SK-N-MC (cell line): ENCODE data around the gene TMEM192.

Experiments
- DNase-seq: peaks from one replicate; pipeline ENCODE4 v3.0.0-alpha.2; 2011; ENCODE audit warnings: low read depth, low spot score
- H3K27ac ChIP-seq: fragments of 200-600 bp; sonication (generic); 2 replicates; pipeline ENCODE4 v1.5.1; 2016; ENCODE audit warnings: mixed run types
- H3K36me3 ChIP-seq: fragments of 200-600 bp; sonication (generic); 2 replicates; pipeline ENCODE4 v1.6.1; 2017; ENCODE audit warnings: antibody characterized with exemption, low read length, mixed read lengths; ENCODE audit not compliant: insufficient read depth
- H3K4me3 ChIP-seq: fragments of 200-600 bp; sonication (generic); 2 replicates; pipeline ENCODE4 v1.5.1; 2016
- H3K9ac ChIP-seq: fragments of 200-600 bp; sonication (generic); 2 replicates; pipeline ENCODE4 v1.8.0; 2017; ENCODE audit warnings: mixed run types, mixed read lengths; ENCODE audit not compliant: insufficient read length
- H3K9me3 ChIP-seq: fragments of 200-600 bp; sonication (generic); 2 replicates; pipeline ENCODE4 v1.6.1; 2017; ENCODE audit warnings: low read depth, mild to moderate bottlenecking, antibody characterized with exemption, low read length, moderate library complexity, mixed read lengths
- EZH2 ChIP-seq: fragments of 200-600 bp; sonication (generic); IDR thresholded peaks from one replicate; pipeline ENCODE4 v1.6.1; 2017; ENCODE audit warnings: antibody characterized with exemption
- FOXP2 ChIP-seq: optimal IDR thresholded peaks from 2 replicates; pipeline ENCODE3; 2011; ENCODE audit warnings: mild to moderate bottlenecking, moderate library complexity; ENCODE audit not compliant: insufficient read depth; ENCODE audit errors: extremely low read length, control extremely low read depth
- POLR2AphosphoS5 ChIP-seq: IDR thresholded peaks from 2 replicates; pipeline ENCODE4 v1.6.1; 2012; ENCODE audit warnings: mild to moderate bottlenecking, low read depth, low read length, borderline replicate concordance

Gene TMEM192

DNA sequence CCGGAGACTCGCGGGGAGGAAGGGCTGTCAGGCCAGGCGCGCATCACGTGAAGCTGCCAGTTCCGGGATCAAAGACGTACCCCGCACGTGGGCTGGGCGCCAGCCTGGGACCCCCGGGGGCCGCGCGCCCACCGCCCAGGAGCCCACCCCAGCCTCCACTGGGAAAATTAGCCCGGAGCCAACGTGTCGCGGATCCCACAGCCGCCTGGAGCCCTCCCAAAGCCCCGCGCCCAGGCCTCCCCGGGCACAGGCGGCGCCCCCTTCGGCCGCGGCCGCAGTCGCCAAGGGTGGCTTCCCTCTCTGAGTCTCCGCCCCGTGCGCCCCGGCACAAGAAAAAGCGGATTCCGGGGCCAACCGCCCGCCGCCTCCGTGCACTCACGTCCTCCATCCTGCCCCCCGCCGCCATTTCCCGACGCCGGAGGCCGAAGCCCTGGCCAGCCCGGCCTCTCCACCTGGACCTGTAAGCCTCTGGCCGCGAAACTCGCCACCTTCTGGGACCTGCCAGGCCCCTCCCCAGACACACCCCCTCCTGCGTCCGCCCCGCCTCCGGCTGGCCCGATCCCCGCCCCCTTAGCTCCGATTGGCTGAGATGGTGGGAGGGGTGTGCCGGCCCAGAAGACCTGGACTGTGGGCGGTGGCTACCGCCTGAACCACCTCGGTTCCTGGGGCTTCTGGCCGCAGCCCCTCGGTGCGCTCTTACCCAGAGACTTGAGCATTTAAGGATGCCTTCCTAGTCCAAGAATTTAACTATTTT lies at the start of gene TMEM192:
TMEM192 (minus strand) TSS at position 493 of the 754 bp plus-strand sequence; CDS start at position 406, 87 bp downstream.
- Histone ChIP-seq H3K9ac (peak within 1 kb of the TSS; percentile 88), H3K36me3 (no peaks in the 10 kb centered on the region), H3K27ac (peak within 1 kb of the TSS; percentile 97), H3K4me3 (peak within 1 kb of the TSS; percentile 92), H3K9me3 (no peaks in the 10 kb centered on the region)
- TF ChIP-seq POLR2AphosphoS5 = peak; percentile 86
- TF ChIP-seq EZH2 = no peak
- TF ChIP-seq FOXP2 = no peak
- no peak for DNase-seq

DNA sequence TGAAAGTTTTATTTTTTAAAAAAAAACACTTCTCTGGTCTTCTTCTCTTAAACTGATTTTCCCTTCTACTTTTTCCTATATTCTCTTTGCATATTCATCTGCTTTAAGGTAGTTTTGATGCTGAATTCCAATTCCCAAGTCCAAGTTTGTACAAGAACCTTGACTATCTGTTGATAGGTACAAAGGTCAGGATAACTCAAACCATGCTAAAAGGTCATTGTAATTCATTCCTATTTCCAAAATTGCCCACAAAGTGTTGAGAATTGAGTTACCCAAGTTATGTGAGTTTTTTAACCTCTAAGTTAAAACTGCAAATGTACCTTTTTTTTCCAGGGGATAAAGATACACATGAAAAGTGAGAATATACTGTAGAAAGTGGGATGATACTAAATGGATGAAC lies 46.1 kb upstream of the TMEM192 start:
- Histone ChIP-seq H3K4me3 (no peak overlapping the region), H3K27ac (no peak overlapping the region), H3K36me3 (no peaks in the 10 kb centered on the region), H3K9ac (no peak overlapping the region), H3K9me3 (no peaks in the 10 kb centered on the region)
- TF ChIP-seq EZH2 (no peak), POLR2AphosphoS5 (no peak), FOXP2 (no peak)
- DNase-seq = no peak

DNA sequence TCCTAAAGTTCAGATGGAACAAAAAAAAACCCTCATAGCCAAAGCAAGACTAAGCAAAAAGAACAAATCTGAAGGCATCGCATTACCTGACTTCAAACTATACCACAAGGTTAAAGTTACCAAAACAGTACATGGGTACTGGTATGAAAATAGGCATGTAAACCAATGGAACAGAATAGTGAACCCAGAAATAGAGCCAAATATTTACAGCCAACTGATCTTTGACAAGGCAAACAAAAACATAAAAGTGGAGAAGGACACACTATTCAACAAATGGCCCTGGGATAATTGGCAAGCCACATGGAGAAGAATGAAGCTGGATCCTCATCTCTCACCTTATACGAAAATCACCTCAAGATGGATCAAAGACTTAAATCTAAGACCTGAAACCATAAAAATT lies 44.2 kb upstream of the TMEM192 start:
- TF ChIP-seq POLR2AphosphoS5 (no peak), EZH2 (no peak), FOXP2 (no peak)
- no peaks in the 10 kb centered on the region for H3K9me3 ChIP-seq
- DNase-seq = no peak
- no peak overlapping the region for H3K27ac ChIP-seq
- H3K9ac ChIP-seq = no peak overlapping the region
- no peaks in the 10 kb centered on the region for H3K36me3 ChIP-seq
- H3K4me3 ChIP-seq = no peak overlapping the region

DNA sequence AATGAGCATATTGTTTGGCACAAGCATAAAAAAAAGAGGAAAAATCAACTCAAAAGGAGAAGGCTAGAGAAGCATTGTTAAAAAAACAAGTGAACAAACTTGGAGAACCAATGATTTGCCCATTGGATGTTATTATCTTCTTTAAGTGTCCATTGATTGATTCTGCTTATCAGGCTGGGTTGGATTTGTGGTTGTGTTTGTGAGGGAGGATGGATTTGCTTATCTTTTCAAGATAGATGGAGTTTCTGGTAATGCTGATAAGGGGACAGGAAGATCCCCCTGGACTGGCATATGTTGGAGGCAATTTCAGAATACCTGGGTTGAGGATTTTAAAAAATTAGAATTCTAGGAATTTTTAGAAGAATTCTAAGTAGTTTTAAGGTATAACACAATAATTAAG lies 41.8 kb upstream of the TMEM192 start:
- no peak for DNase-seq
- Histone ChIP-seq H3K4me3 (no peak overlapping the region), H3K9ac (no peak overlapping the region), H3K9me3 (no peaks in the 10 kb centered on the region), H3K36me3 (no peaks in the 10 kb centered on the region), H3K27ac (no peak overlapping the region)
- no peak for TF ChIP-seq FOXP2
- no peak for TF ChIP-seq POLR2AphosphoS5
- TF ChIP-seq EZH2 = no peak

DNA sequence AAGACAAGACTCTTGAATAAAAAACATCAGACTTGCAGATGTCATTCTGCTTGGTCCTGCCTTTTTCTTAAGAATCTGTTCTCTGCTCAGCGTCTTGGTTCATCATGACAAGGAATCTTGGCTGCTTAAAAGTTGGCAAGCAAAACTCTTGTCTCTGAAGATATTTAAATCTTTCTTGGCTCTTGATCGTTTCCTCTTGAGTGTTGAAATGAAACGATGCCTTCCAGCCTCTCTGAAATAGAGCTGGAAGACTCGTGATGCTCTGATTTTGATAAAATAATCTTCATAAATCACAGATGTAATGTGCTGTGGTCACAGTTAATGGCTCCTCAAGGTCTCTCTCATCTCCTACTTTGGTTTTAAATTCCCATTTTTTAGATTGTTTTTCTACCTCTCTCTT lies 39.9 kb upstream of the TMEM192 start:
- Histone ChIP-seq H3K9ac (no peak overlapping the region), H3K9me3 (no peaks in the 10 kb centered on the region), H3K36me3 (no peaks in the 10 kb centered on the region), H3K4me3 (no peak overlapping the region), H3K27ac (no peak overlapping the region)
- TF ChIP-seq EZH2 (no peak), POLR2AphosphoS5 (no peak), FOXP2 (no peak)
- no peak for DNase-seq

DNA sequence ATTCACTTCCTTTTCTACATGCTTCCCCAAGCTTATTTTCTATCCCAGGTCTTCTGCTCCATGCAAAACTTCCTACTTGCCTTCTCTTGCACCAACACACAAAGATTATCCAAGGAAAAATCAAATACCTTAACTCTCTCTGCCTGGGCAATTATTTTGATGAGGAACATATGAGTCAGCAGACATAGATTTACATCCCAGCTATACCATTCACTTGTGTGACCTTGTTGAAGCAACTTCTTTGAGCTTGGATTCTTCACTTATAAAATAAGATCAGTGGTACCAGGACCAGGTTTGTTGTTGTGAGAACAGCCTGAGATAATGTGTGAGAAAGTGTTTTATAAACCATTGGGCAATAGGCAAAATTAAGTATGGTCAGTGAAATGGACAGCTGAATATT lies 39.1 kb upstream of the TMEM192 start:
- no peak for TF ChIP-seq EZH2
- no peak for TF ChIP-seq POLR2AphosphoS5
- no peak for TF ChIP-seq FOXP2

DNA sequence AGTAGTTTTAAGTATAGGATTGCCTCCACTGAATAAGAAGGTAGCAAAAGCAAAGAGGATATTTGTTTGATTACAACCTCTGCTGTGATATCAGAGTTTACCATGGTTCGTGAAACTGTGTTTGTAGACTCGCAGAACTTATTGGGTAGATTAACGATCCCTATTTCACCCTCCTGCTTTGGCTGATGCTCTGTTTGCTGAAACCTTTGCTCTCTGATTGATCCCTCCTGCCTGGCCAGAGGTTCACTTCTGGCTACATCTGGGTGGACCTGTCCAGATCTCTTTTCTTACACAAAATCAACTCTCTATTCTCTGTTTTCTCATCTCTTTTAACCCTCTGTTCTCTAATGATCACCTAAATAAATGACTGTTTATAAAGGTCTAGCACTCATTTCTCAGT lies 37.9 kb upstream of the TMEM192 start:
- DNase-seq = no peak
- Histone ChIP-seq H3K27ac (no peak overlapping the region), H3K4me3 (no peak overlapping the region), H3K9ac (no peak overlapping the region), H3K36me3 (no peaks in the 10 kb centered on the region), H3K9me3 (no peaks in the 10 kb centered on the region)
- TF ChIP-seq POLR2AphosphoS5 (no peak), FOXP2 (no peak)

More for the DNA sequence above, 39.1 kb upstream of the TMEM192 start:
- no peak for DNase-seq
- Histone ChIP-seq H3K4me3 (no peak overlapping the region), H3K27ac (no peak overlapping the region), H3K36me3 (no peaks in the 10 kb centered on the region), H3K9me3 (no peaks in the 10 kb centered on the region), H3K9ac (no peak overlapping the region)

DNA sequence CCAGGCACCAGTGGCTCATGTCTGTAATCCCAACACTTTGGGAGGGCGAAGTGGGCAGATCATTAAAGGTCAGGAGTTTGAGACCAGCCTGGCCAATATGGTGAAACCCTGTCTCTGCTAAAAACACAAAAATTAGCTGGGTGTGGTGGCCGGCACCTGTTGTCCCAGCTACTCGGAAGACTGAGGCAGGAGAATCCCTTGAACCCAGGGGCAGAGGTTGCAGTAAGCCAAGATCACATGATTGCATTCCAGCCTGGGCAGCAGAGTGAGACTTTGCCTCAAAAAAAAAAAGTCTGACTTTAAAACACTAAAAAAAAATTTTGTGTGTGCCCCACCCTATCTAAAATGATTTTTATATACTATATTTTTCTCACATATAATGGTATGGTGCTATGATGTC lies 26.2 kb upstream of the TMEM192 start:
- TF ChIP-seq POLR2AphosphoS5 (no peak), FOXP2 (no peak), EZH2 (no peak)
- H3K36me3 ChIP-seq = no peaks in the 10 kb centered on the region
- DNase-seq = no peak
- no peak overlapping the region for H3K27ac ChIP-seq
- no peaks in the 10 kb centered on the region for H3K9me3 ChIP-seq
- no peak overlapping the region for H3K4me3 ChIP-seq
- H3K9ac ChIP-seq = no peak overlapping the region

DNA sequence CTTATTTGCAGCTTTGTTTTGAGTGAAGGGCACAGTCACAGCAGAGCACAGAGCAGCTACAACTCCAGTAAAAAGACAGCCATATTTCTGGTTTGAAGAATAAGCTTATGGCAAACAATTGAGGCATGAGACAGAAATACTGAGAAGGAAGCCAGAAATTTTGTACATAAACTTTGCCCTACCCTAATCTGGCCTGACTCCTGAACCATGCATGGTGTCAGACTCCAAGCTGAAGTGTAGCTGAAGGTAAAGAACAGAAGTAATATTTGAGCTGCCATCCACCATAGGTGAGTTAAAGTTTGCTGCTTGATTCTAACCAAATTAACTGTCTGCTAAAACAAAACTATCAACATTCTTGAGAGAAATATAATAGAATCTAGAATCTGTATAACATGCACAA lies 24.5 kb upstream of the TMEM192 start:
- no peak for DNase-seq
- Histone ChIP-seq H3K27ac (no peak overlapping the region), H3K9me3 (no peaks in the 10 kb centered on the region), H3K4me3 (no peak overlapping the region), H3K36me3 (no peaks in the 10 kb centered on the region), H3K9ac (no peak overlapping the region)
- no peak for TF ChIP-seq EZH2
- TF ChIP-seq FOXP2 = no peak
- TF ChIP-seq POLR2AphosphoS5 = no peak
